Measurements from ENCODE around the gene UBE2QL1. TPM values are rescaled to one million over a fixed set of nuclear protein-coding genes. Genes with fewer than 3 reads are reported as not detected.

Gene UBE2QL1
- total RNA-seq, 1 donor from 2014 or later = 5.6 TPM

DNA sequence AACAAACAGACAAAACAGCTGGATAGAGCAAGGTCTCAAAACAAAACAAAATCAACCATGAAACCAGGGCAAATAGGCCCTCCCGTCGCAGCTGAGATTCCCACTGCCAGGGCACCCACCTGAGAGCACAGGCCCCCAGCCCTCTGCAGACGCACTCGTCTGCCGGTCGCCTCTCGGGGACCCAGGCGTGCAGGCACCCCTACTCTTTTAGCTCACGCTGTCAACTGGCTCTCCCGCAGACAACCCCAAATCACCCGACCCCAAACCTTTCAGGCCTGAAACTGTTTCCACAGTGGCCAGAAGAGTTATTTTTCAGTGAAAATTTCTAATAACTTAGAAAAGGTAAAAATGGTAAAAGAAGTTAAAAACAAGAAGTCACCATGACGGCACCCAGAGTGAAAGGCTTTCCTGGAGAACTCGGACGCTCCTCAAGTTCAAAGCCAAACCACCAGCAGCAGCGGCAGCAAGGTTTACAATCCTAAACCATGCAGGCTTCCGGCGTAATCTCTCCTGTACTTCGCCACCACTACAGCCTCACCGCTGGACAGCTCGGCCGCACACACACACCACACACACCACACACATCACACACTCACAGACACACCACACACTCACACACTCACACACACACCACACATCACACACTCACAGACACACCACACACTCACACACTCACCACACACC, 1.9 kb upstream of the UBE2QL1 start:
- DNase-seq (ENCODE audit: extremely low spot score, unreplicated experiment) = no peak
- Mint-ChIP-seq H3K4me1 (ENCODE audit: unreplicated experiment) (no peaks in the 10 kb centered on the region), H3K27ac (no peak overlapping the region), H3K9me3 (peaks cover 7% of the 10 kb centered on the region), H3K27me3 (peaks cover 64% of the 10 kb centered on the region), H3K4me3 (no peak overlapping the region), H3K36me3 (peaks cover 3% of the 10 kb centered on the region)
- TF ChIP-seq CTCF (conservative IDR thresholded peaks at IDR 0.05) = no peak

DNA sequence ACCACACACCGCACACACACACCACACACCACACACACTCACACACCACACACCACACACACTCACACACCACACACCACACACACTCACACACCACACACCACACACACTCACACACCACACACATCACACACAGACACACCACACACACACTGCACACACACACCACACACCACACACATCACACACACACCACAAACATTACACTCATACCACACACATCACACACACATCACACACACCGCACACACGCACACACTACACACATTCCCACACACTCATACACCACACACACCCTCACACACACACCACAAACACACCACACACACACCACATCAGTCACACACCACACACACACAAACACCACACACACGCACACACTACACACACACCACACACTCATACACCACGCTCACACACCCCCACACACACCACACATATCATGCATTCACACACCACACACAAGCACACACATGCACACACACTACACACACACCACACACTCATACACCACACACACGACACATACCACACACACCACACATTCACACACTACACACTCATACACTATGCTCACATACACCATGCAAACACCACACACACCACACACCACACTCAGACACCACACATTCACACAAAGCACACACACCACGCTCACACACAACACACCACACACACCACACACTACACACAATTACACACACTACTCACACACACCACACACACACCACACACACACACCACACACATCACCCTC, 1.1 kb upstream of the UBE2QL1 start:
- no peaks in the 10 kb centered on the region for H3K4me1 Mint-ChIP-seq (ENCODE audit: unreplicated experiment)
- no peak overlapping the region for H3K4me3 Mint-ChIP-seq
- peaks cover 3% of the 10 kb centered on the region for H3K36me3 Mint-ChIP-seq
- peaks cover 4% of the 10 kb centered on the region for H3K9me3 Mint-ChIP-seq
- no peak overlapping the region for H3K27ac Mint-ChIP-seq
- peaks cover 66% of the 10 kb centered on the region for H3K27me3 Mint-ChIP-seq
- no peak for DNase-seq (ENCODE audit: extremely low spot score, unreplicated experiment)
- no peak for TF ChIP-seq CTCF (conservative IDR thresholded peaks at IDR 0.05)

DNA sequence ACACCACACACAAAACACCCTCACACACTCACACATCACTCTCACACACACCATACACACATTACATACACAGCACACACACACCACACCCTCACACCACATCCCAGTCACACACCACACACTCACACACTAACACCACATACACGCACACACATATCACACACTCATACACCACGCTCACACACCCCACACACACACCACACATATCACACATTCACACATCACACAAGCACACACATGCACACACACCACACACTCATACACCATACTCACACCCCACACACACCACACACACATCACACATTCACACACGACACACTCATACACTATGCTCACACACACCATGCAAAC, 543 bp upstream of the UBE2QL1 start:
- no peak overlapping the region for H3K27ac Mint-ChIP-seq
- no peak overlapping the region for H3K4me3 Mint-ChIP-seq
- no peaks in the 10 kb centered on the region for H3K4me1 Mint-ChIP-seq (ENCODE audit: unreplicated experiment)
- DNase-seq (ENCODE audit: extremely low spot score, unreplicated experiment) = no peak
- no peak for TF ChIP-seq CTCF (conservative IDR thresholded peaks at IDR 0.05)
- H3K9me3 Mint-ChIP-seq = no peaks in the 10 kb centered on the region
- H3K27me3 Mint-ChIP-seq = peaks cover 67% of the 10 kb centered on the region
- peaks cover 3% of the 10 kb centered on the region for H3K36me3 Mint-ChIP-seq

DNA sequence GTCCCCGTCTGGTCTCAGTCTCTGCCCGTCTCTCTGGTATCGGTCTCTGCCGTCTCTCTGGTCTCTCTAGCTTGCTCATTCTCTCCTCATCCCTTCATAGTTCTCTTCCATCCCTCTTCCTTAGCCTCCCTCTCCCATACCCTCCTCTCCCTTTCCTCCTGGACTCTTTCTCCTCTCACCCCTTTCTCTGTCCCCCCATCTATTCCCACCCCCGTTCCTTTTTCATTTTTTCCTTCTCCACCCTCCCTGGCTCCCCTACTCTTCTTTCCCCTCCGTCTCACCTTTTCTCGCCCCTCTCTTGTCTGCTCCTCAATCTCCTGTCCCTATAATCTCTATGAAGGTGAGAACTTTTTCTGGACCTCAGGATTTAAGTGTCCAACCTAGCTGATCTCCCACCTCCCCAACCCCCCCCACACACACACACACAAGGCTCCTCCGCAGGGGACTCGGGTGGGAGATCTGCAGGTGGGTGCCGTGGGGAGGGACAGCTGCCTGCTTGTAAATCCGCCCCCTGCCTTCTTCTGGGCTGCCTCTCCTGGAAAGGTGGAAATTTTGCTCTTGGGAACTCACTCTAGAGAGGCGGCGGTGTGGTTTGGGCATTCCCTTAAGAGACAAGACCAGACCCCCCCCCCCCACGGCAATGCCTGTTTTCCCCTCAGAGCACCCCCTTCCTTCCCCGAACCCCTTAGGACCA, 953 bp downstream of the UBE2QL1 start:
- no peak for DNase-seq (ENCODE audit: extremely low spot score, unreplicated experiment)
- TF ChIP-seq CTCF (conservative IDR thresholded peaks at IDR 0.05) = no peak
- Mint-ChIP-seq H3K36me3 (peaks cover 3% of the 10 kb centered on the region), H3K9me3 (no peaks in the 10 kb centered on the region), H3K27ac (peak overlapping the region; percentile 35), H3K4me1 (ENCODE audit: unreplicated experiment) (no peaks in the 10 kb centered on the region), H3K4me3 (peak overlapping the region; percentile 91), H3K27me3 (peaks cover 69% of the 10 kb centered on the region)

DNA sequence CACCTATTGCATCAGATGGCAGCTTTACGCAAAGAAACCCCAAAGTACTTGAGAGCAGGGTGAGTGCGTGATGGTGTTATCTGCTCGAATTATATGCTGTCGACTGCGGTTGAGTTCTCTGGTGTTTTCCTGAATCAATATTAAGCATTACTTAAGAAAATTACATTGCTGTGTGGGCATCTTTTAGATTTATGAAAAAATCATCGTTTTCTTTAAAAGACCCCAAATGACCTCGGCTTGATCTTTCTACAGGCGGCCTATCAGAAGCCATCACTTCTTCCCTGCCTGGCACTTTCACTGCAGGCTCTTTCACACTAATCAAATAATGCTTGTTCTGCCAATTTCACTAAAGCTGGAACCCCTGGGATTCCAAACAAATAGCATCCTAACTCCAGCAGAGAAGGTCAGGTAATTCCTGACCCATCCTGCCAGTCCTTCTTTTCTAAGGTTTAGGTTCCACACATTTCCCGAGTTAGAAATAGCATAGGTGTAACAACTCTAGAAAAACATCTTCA, 1.7 kb downstream of the UBE2QL1 start:
- Mint-ChIP-seq H3K9me3 (no peaks in the 10 kb centered on the region), H3K4me1 (ENCODE audit: unreplicated experiment) (no peaks in the 10 kb centered on the region), H3K27me3 (peaks cover 70% of the 10 kb centered on the region), H3K27ac (no peak overlapping the region), H3K36me3 (peaks cover 3% of the 10 kb centered on the region), H3K4me3 (peak overlapping the region; percentile 91)
- no peak for TF ChIP-seq CTCF (conservative IDR thresholded peaks at IDR 0.05)
- DNase-seq (ENCODE audit: extremely low spot score, unreplicated experiment) = no peak

All from type B pancreatic cell (in vitro differentiated cells).